Neural progenitor cell (in vitro differentiated cells): ENCODE results near the gene PREP. TPM values are rescaled to one million over a fixed set of nuclear protein-coding genes. Genes with fewer than 3 reads are reported as not detected.

Experiments used
- DNase-seq: peaks from one replicate; pipeline ENCODE4 v3.0.0-alpha.2; 2016; ENCODE audit warnings: low spot score
- H2AFZ ChIP-seq: fragments of 200-600 bp; sonication (generic); replicated peaks from 2 replicates; pipeline ENCODE4 v1.6.1; 2016; ENCODE audit warnings: antibody characterized with exemption
- H3F3A ChIP-seq: fragments of 200-600 bp; sonication (generic); 2 replicates; pipeline ENCODE4 v1.6.1; 2016; ENCODE audit warnings: antibody characterized with exemption, low read depth
- H3K27ac ChIP-seq: fragments of 200-600 bp; sonication (generic); 2 replicates; pipeline ENCODE4 v1.5.1; 2016; ENCODE audit warnings: mild to moderate bottlenecking
- H3K27me3 ChIP-seq: fragments of 200-600 bp; sonication (generic); 2 replicates; pipeline ENCODE4 v1.6.1; 2016; ENCODE audit warnings: mild to moderate bottlenecking, moderate library complexity
- H3K36me3 ChIP-seq: fragments of 200-600 bp; sonication (generic); 2 replicates; pipeline ENCODE4 v1.5.1; 2016
- H3K4me1 ChIP-seq: fragments of 200-600 bp; sonication (generic); 2 replicates; pipeline ENCODE4 v1.6.1; 2016; ENCODE audit warnings: mixed run types
- H3K4me2 ChIP-seq: fragments of 200-600 bp; sonication (generic); 2 replicates; pipeline ENCODE4 v1.6.1; 2016
- H3K4me3 ChIP-seq: fragments of 200-600 bp; sonication (generic); 2 replicates; pipeline ENCODE4 v1.5.1; 2016
- H3K79me2 ChIP-seq: fragments of 200-600 bp; sonication (generic); 2 replicates; pipeline ENCODE4 v1.6.1; 2016; ENCODE audit warnings: low read depth
- H3K9ac ChIP-seq: fragments of 200-600 bp; sonication (generic); 2 replicates; pipeline ENCODE4 v1.6.1; 2016
- H3K9me3 ChIP-seq: fragments of 200-600 bp; sonication (generic); 2 replicates; pipeline ENCODE4 v1.5.1; 2016; ENCODE audit warnings: low read depth
- H4K20me1 ChIP-seq: fragments of 200-600 bp; sonication (generic); 2 replicates; pipeline ENCODE4 v1.6.1; 2016; ENCODE audit warnings: low read depth
- H3K27ac Mint-ChIP-seq: 3 replicates; pipeline ENCODE4 v1.8.0; 2021; ENCODE audit warnings: mixed read lengths
- H3K27me3 Mint-ChIP-seq: 2 replicates; pipeline ENCODE4 v1.8.0; 2022; ENCODE audit warnings: low read depth, mild to moderate bottlenecking, inconsistent platforms, moderate library complexity, mixed read lengths; ENCODE audit not compliant: insufficient read depth
- H3K36me3 Mint-ChIP-seq: 3 replicates; pipeline ENCODE4 v1.8.0; 2021; ENCODE audit warnings: mixed read lengths
- H3K4me1 Mint-ChIP-seq: 3 replicates; pipeline ENCODE4 v1.8.0; 2021; ENCODE audit warnings: mixed read lengths
- H3K4me3 Mint-ChIP-seq: 3 replicates; pipeline ENCODE4 v1.8.0; 2021; ENCODE audit warnings: mild to moderate bottlenecking, moderate library complexity, mixed read lengths
- H3K9me3 Mint-ChIP-seq: 3 replicates; pipeline ENCODE4 v1.8.0; 2020; ENCODE audit warnings: mixed read lengths
- EZH2 ChIP-seq: fragments of 200-600 bp; sonication (generic); IDR thresholded peaks from 2 replicates; pipeline ENCODE4 v1.6.1; 2017; ENCODE audit warnings: antibody characterized with exemption, mild to moderate bottlenecking, moderate library complexity
- EZH2phosphoT487 ChIP-seq: fragments of 200-600 bp; sonication (generic); IDR thresholded peaks from 2 replicates; pipeline ENCODE4 v1.6.1; 2017; ENCODE audit warnings: antibody characterized with exemption
- total RNA-seq: library from RNA; depleted of rRNA; stranded (reverse); fragments of >200 nt; gene quantifications from 2 replicates; pipeline ENCODE4 v1.2.3, GENCODE V29; 2015; ENCODE audit warnings: low replicate concordance
- TF ChIP-seq, protein P1 (sequence below): fragments of 200-600 bp; sonication (generic); IDR thresholded peaks from 2 replicates; pipeline ENCODE4 v1.5.1; 2017; ENCODE audit warnings: antibody characterized with exemption, mild to moderate bottlenecking

PREP gene
- total RNA-seq, 1 donor from 2014 or later: 28.6 TPM

DNA sequence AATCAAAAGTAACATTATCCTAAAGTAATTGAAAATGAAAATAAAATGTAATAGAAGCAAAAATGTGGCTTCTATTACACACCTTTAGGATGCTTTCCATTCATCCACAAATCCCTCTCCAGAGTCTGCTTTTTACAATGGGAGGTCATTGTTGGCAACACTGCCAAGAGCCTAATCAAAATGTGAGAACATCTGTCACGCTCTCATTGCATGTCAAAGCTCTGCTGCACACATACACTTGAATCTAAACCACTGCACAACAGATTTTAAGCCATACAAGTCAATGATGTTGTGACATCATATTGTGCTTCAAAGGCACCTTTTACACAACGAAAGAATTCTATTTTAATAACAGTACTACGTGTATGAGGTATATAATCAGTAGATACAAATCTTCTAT lies 82.1 kb downstream of the PREP start:
- Histone ChIP-seq H2AFZ (no peak overlapping the region), H3K9me3 (no peaks in the 10 kb centered on the region), H3K9ac (no peak overlapping the region), H3K27ac (no peak overlapping the region), H3K36me3 (no peaks in the 10 kb centered on the region), H3K4me1 (no peaks in the 10 kb centered on the region), H3K4me2 (no peak overlapping the region), H3K4me3 (no peak overlapping the region), H3F3A (no peaks in the 10 kb centered on the region), H4K20me1 (no peaks in the 10 kb centered on the region), H3K79me2 (no peaks in the 10 kb centered on the region), H3K27me3 (no peaks in the 10 kb centered on the region)
- no peaks in the 10 kb centered on the region for H3K9me3 Mint-ChIP-seq
- TF ChIP-seq EZH2: no peak
- TF ChIP-seq, protein P1, sequence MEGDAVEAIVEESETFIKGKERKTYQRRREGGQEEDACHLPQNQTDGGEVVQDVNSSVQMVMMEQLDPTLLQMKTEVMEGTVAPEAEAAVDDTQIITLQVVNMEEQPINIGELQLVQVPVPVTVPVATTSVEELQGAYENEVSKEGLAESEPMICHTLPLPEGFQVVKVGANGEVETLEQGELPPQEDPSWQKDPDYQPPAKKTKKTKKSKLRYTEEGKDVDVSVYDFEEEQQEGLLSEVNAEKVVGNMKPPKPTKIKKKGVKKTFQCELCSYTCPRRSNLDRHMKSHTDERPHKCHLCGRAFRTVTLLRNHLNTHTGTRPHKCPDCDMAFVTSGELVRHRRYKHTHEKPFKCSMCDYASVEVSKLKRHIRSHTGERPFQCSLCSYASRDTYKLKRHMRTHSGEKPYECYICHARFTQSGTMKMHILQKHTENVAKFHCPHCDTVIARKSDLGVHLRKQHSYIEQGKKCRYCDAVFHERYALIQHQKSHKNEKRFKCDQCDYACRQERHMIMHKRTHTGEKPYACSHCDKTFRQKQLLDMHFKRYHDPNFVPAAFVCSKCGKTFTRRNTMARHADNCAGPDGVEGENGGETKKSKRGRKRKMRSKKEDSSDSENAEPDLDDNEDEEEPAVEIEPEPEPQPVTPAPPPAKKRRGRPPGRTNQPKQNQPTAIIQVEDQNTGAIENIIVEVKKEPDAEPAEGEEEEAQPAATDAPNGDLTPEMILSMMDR: no peak
- no peak for TF ChIP-seq EZH2phosphoT487
- no peaks in the 10 kb centered on the region for H3K27me3 Mint-ChIP-seq
- no peak overlapping the region for H3K27ac Mint-ChIP-seq
- DNase-seq: no peak
- H3K4me1 Mint-ChIP-seq: no peaks in the 10 kb centered on the region
- peaks cover 22% of the 10 kb centered on the region for H3K36me3 Mint-ChIP-seq
- H3K4me3 Mint-ChIP-seq: no peak overlapping the region

DNA sequence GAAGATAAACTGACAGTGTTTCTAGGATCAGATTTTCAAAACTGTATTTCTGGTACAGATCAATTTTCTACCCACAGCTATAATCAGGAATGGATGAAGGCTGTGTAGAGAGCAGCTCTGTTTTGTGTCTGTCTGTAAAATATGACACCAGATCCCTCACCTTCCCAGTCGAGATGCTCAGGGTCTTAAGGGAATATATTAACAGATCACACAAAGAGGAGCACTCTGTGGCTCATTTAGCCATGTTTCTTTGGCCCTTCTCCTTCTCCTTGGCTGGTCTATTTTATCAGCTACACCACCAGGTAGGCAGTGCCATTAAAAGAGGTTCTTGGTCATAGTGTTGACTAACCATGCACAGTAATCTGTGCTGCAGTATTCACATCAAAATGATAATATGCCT lies 82.6 kb downstream of the PREP start:
- no peaks in the 10 kb centered on the region for H3K79me2 ChIP-seq
- Mint-ChIP-seq H3K36me3 (peaks cover 19% of the 10 kb centered on the region), H3K4me3 (no peak overlapping the region), H3K9me3 (no peaks in the 10 kb centered on the region), H3K4me1 (no peaks in the 10 kb centered on the region), H3K27me3 (no peaks in the 10 kb centered on the region), H3K27ac (no peak overlapping the region)
- H4K20me1 ChIP-seq: no peaks in the 10 kb centered on the region
- DNase-seq: no peak
- no peaks in the 10 kb centered on the region for H3K36me3 ChIP-seq
- H3K4me3 ChIP-seq: no peak overlapping the region
- H3K27me3 ChIP-seq: no peaks in the 10 kb centered on the region
- H3F3A ChIP-seq: no peaks in the 10 kb centered on the region
- H3K9ac ChIP-seq: no peak overlapping the region
- H3K4me1 ChIP-seq: no peaks in the 10 kb centered on the region
- H3K9me3 ChIP-seq: no peaks in the 10 kb centered on the region
- H2AFZ ChIP-seq: no peak overlapping the region
- H3K27ac ChIP-seq: no peak overlapping the region
- no peak for TF ChIP-seq EZH2phosphoT487
- TF ChIP-seq, protein P1: no peak
- no peak for TF ChIP-seq EZH2
- H3K4me2 ChIP-seq: no peak overlapping the region

DNA sequence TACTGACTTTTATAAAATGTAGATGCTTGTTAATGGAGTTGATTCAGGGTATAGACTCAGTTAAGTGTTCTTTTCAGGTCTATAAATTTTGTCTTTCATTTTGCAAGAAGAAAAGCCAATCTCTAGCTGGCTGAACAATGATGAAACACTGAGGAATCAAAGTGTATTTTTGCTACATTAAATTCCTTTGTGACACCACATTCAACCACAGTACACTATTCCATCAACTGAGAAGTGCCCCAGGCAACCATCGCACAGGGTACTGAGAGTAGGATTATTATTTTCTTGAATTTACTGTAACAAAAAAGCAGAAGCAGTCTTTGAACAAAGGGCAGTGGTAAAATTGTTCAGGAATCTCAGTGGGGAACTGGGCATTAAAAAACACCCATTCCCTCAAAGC lies 83.6 kb downstream of the PREP start:
- Histone ChIP-seq H3K36me3 (no peaks in the 10 kb centered on the region), H4K20me1 (no peaks in the 10 kb centered on the region), H3K79me2 (no peaks in the 10 kb centered on the region), H3F3A (no peaks in the 10 kb centered on the region), H3K27ac (no peak overlapping the region), H3K4me2 (no peak overlapping the region), H3K27me3 (no peaks in the 10 kb centered on the region), H3K4me3 (no peak overlapping the region), H3K9ac (no peak overlapping the region), H2AFZ (no peak overlapping the region), H3K9me3 (no peaks in the 10 kb centered on the region), H3K4me1 (no peaks in the 10 kb centered on the region)
- Mint-ChIP-seq H3K9me3 (no peaks in the 10 kb centered on the region), H3K27ac (no peak overlapping the region), H3K4me1 (no peaks in the 10 kb centered on the region), H3K27me3 (no peaks in the 10 kb centered on the region), H3K4me3 (no peak overlapping the region), H3K36me3 (peaks cover 23% of the 10 kb centered on the region)
- TF ChIP-seq EZH2 (no peak), EZH2phosphoT487 (no peak)
- TF ChIP-seq, protein P1: no peak
- DNase-seq: no peak
